SJSA1 (cell line): ENCODE results near the gene TMEM258. TPM values are rescaled to one million over a fixed set of nuclear protein-coding genes. Genes with fewer than 3 reads are reported as not detected.
A peak's percentile ranks its signal among the peaks of the same experiment; 100 is the strongest.

ENCODE experiments used
- DNase-seq, 2 experiments: peaks; one replicate each; pipeline ENCODE4 v3.0.0-alpha.2; 2015 to 2020; ENCODE audit warnings: low spot score in 2 of 2, low read depth in 1 of 2
- H3K27ac ChIP-seq: fragments of 250-450 bp; sonication (Bioruptor Pico); 2 replicates; pipeline ENCODE4 v1.5.1; 2020; ENCODE audit warnings: mild to moderate bottlenecking, moderate library complexity
- H3K27me3 ChIP-seq: fragments of 250-450 bp; sonication (Bioruptor Pico); replicated peaks from 2 replicates; pipeline ENCODE4 v1.5.1; 2020; ENCODE audit warnings: mild to moderate bottlenecking, moderate library complexity
- H3K36me3 ChIP-seq: fragments of 250-450 bp; sonication (Bioruptor Pico); 2 replicates; pipeline ENCODE4 v1.5.1; 2020; ENCODE audit warnings: mild to moderate bottlenecking
- H3K4me1 ChIP-seq: fragments of 250-450 bp; sonication (Bioruptor Pico); replicated peaks from 2 replicates; pipeline ENCODE4 v1.6.1; 2021; ENCODE audit warnings: mild to moderate bottlenecking
- H3K4me3 ChIP-seq: fragments of 250-450 bp; sonication (Bioruptor Pico); 2 replicates; pipeline ENCODE4 v1.5.1; 2020; ENCODE audit warnings: mild to moderate bottlenecking
- H3K9me3 ChIP-seq: fragments of 250-450 bp; sonication (Bioruptor Pico); replicated peaks from 2 replicates; pipeline ENCODE4 v1.5.1; 2020; ENCODE audit warnings: mild to moderate bottlenecking
- total RNA-seq: library from RNA; depleted of rRNA; stranded (reverse); fragments of >200 nt; shearing (Covaris generic); gene quantifications from 2 replicates; pipeline ENCODE4 v1.2.3, GENCODE V29; 2014

Gene TMEM258
- total RNA-seq, 1 experiment from 2014 or later, result 70.2 TPM

DNA sequence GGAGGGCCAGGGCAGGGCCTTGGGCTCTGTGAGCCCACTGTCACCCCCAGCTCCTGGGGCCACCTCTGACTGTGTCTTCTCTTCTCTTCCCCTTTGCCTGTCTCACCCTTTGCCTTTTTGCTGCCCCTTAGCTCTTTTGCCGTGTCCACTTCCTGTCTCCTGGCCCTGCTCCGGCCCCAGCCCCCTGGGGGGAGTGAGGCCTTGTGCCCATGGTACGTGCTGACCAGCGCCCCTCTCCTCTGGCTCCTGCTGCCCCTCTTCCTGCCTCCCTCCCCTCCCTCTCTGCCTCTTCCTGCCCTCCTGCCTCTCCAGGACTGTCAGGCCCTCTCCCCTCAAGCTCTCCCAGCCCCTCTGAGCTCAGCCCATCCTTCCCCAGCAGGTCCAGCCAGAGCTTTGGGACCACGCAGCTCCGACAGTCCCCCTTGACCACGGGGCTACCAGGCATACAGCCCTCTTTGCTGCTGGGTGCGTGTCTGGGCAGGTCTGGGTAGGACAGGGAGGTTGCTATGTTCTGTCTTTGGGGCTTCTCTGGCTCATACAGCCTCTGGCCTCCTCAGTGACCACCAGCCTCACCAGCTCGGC lies 11.7 kb downstream of the TMEM258 start:
- Histone ChIP-seq H3K4me1 (peaks cover 4% of the 10 kb centered on the region), H3K36me3 (peaks cover 37% of the 10 kb centered on the region), H3K9me3 (no peaks in the 10 kb centered on the region), H3K4me3 (no peak overlapping the region), H3K27ac (no peak overlapping the region), H3K27me3 (no peaks in the 10 kb centered on the region)
- no peak for DNase-seq

DNA sequence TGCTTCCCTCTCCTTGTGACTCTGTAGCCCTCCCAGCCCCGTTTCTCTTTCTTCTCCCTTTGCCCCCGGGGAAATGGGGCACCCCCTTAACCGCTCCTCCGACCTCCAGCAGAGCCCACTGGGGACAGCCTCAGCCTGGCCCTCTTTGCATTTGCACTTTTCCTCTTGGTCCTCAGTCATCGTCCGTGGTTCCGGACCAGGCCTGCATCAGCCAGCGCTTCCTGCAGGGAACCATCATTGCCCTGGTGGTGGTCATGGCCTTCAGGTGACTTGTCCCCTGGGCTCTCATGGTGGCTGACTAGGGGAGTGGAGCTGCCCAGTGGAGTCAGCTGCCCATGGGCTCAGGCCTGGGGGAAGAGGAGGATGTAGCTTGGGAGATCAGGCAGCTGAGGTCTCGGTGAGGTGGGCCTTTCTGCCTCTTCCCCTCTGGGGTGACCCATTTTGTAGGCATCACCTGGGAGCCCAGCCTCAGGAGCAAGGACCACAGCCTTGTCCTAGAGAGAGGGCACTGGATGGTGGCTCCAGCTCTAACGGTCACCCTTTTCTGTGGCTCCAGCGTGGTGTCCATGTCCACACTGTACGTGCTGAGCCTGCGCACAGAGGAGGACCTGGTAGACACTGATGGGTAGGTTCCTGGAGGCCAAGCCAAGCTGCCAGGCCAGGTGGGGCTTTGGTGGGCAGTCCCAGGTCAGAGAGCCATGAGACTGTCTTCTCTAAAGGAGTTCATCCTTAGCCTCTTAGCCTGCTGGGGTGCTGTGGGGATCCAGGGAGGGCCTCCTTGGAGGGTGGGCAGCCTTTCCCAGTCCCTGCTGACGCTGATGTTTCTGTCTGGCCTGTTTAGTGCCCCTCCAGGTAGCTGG lies 12.5 kb downstream of the TMEM258 start:
- no peak for DNase-seq
- peaks cover 4% of the 10 kb centered on the region for H3K4me1 ChIP-seq
- no peak overlapping the region for H3K27ac ChIP-seq
- no peaks in the 10 kb centered on the region for H3K9me3 ChIP-seq
- no peaks in the 10 kb centered on the region for H3K27me3 ChIP-seq
- H3K4me3 ChIP-seq, result no peak overlapping the region
- peaks cover 30% of the 10 kb centered on the region for H3K36me3 ChIP-seq

DNA sequence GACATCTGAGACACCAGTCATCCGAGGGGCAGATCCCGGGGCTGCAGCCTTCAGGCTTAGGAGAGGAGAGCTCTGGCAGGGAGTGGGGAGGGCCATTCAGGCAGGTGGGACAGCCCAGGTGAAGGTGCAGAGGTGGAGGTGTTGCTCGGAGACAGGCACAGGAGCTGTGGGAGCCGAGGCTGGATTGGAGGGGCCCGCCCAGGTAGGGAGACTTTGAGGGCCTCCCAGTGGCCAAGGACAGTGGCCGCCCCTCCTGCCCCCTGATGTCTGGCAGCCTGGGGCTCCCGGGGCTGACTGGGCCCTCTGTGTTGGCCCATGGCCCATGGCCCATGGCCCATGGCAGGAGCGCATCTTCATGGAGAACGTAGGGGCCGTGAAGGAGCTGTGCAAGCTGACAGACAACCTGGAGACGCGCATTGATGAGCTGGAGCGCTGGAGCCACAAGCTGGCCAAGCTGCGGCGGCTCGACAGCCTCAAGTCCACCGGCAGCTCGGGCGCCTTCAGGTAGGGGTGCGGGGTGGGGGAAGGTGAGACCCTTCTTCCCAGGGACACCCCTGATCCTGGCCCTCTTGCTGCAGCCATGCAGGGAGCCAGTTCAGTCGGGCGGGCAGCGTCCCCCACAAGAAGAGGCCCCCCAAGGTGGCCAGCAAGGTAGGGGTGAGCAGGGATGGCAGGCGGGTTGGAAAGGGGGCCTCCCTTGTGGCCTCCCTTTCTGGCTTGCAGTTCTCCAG lies 13.3 kb downstream of the TMEM258 start:
- Histone ChIP-seq H3K27me3 (no peaks in the 10 kb centered on the region), H3K36me3 (peaks cover 23% of the 10 kb centered on the region), H3K27ac (no peak overlapping the region), H3K9me3 (no peaks in the 10 kb centered on the region), H3K4me3 (no peak overlapping the region), H3K4me1 (peaks cover 2% of the 10 kb centered on the region)
- no peak for DNase-seq

DNA sequence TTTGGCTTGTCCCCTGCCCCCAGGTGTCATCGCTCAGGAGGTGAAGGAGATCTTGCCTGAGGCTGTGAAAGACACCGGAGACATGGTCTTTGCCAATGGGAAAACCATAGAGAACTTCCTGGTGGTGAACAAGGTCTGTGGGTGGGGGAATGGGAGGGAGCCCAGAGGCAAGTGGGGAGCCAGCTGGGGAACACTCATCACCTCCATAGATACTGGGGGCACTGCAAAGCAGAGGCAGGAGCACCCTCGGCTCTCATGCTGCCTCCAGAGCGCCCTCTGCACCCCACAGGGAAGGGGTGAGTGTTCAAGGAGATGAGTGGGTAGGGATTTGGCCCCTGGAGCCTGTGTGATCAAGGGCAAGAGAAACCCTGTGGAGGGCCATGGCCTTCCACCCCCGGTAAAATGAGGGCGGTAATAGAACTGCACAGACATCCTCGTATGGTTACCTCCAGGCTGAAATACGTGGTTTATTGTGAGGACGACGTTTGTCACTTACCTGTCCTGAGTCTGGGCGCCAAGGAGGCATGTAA lies 14.0 kb downstream of the TMEM258 start:
- H3K27ac ChIP-seq, result no peak overlapping the region
- no peaks in the 10 kb centered on the region for H3K27me3 ChIP-seq
- no peaks in the 10 kb centered on the region; the same call in 1 of the 2 replicates for H3K4me1 ChIP-seq
- no peak overlapping the region for H3K4me3 ChIP-seq
- H3K36me3 ChIP-seq, result peaks cover 17% of the 10 kb centered on the region; the same call in 1 of the 2 replicates
- no peak for DNase-seq
- H3K9me3 ChIP-seq, result no peaks in the 10 kb centered on the region

DNA sequence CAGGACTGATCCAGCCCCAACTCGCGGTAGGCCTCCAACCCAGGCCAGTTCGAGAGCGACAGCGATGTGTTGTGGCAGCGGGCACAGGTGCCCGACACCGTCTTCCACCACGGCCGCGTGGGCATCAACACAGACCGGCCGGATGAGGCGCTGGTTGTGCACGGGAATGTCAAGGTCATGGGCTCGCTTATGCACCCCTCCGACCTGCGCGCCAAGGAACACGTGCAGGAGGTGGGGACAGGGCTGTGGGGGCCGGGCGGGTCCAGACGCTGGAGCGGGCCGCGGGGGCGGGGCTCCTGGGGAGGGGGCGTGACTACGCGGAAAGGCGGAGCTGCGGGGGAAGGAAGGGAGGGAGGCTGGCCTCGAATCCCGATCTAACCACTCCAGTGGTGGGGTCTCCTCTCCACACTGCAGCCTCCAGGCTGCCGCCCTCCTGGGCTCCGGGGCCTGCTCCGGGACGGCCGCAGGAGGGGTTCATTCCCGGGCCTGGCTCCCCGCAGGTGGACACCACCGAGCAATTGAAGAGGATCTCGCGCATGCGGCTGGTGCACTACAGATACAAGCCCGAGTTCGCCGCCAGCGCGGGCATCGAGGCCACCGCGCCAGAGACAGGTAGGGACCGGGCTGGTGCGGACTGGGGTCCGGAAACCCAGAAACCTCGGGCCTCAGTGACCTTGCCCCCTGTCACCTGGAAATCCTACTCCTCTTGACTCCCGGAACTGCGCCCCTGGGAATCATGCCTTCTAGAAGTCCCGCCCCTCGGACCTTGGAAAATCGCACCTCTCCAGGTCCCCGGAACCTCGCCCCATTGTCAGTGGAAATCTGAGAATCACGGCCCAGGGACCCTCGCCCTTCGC lies 14.9 kb downstream of the TMEM258 start:
- H3K4me3 ChIP-seq, result no peak overlapping the region
- no peak overlapping the region for H3K27ac ChIP-seq
- H3K9me3 ChIP-seq, result no peaks in the 10 kb centered on the region
- no peaks in the 10 kb centered on the region for H3K4me1 ChIP-seq
- H3K36me3 ChIP-seq, result peaks cover 8% of the 10 kb centered on the region; the same call in 1 of the 2 replicates
- no peaks in the 10 kb centered on the region for H3K27me3 ChIP-seq
- DNase-seq, result no peak

DNA sequence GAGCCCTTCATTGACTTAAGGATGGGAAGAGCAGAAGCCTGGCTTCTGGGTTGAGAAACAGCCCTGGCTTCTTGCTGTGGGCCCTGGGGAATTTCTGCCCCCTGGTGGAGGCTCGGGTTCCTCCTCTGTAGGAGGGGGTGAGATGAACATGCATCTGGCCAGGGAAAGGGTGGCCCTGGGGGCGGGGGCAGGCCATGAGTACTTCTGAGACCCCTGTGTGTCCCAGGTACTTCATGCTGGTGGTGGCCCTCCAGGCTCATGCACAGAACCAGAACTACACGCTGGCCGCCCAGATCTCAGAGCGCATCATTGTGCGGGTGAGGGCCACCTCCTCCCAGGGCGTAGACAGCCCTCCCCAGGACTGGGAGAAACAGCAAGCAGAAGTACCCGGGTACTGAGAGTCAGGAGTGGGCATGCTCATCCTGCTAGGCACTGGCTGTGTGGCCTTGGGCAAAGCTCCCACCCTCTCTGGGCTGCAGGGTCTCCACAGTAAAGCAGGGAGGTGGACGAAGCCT lies 15.8 kb downstream of the TMEM258 start:
- H3K9me3 ChIP-seq, result no peaks in the 10 kb centered on the region
- H3K4me1 ChIP-seq, result no peaks in the 10 kb centered on the region
- peaks cover 2% of the 10 kb centered on the region; the same call in 1 of the 2 replicates for H3K36me3 ChIP-seq
- no peaks in the 10 kb centered on the region for H3K27me3 ChIP-seq
- no peak overlapping the region for H3K27ac ChIP-seq
- DNase-seq, result peak; percentile 50 to 82
- H3K4me3 ChIP-seq, result no peak overlapping the region

DNA sequence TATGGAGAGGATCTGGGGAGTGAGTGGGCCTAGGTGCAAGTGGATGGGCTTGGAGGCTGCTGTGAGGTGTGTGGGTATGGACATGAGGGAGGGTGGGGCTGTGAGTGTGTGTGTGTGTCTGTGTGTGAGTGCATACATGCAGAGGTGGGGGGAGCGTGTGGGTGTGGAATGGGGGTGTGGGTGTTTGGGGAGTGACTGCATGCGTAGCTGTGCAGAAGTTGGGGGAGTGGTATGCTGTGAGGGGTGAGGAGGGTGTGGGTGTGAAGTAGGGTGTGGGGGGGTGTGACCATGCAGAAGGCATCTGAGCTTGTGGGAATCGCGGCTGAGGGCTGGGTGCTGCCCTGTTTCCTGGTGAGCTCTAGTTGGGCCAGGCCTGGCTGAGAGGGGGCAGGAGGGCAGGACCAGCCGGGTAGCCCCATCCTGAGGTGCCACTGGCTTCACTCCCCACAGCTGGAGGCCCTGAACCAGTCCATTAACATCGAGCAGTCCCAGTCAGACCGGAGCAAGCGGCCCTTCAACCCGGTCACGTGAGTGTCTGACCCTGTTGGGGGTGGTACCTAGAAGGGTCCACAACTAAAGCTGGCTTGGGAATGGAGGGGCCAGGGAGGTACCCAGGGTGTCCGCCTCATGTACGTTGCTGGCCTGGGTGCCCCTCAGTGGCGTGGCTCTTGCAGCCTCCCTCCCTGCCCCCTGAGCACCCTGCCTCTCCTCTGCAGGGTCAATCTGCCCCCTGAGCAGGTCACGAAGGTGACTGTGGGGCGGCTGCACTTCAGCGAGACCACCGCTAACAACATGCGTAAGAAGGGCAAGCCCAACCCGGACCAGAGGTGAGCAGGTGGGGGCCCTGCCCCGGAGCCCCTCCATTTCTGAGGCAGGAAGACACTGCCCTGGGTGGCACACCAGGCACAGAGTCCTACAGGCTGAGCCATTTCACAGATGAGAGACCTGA lies 16.5 kb downstream of the TMEM258 start:
- no peaks in the 10 kb centered on the region; the same call in 1 of the 2 replicates for H3K36me3 ChIP-seq
- no peaks in the 10 kb centered on the region for H3K4me1 ChIP-seq
- no peak for DNase-seq
- H3K27me3 ChIP-seq, result no peaks in the 10 kb centered on the region
- H3K27ac ChIP-seq, result no peak overlapping the region
- H3K9me3 ChIP-seq, result no peaks in the 10 kb centered on the region
- no peak overlapping the region for H3K4me3 ChIP-seq

DNA sequence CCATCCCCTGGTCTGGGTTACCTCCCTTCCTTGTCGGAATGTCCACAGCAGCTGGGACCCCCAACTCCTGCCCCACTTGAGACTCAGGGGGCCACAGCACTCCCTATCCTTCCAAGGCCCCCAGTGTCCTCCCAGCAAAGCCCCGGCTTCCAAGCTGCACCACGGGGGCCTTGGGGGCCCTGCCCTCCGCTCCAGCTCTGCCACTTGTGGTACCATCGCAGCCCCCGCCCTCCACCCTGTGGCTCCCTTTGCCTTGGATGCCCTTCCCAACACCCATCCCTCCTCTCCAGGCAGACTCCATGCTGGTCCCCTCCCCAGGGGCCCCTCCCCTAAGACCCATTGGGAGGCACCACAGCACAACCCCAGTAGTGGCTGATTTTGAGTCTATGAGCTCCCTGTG lies 17.3 kb downstream of the TMEM258 start:
- no peaks in the 10 kb centered on the region; the same call in 1 of the 2 replicates for H3K36me3 ChIP-seq
- no peak for DNase-seq
- no peaks in the 10 kb centered on the region for H3K4me1 ChIP-seq
- no peak overlapping the region for H3K4me3 ChIP-seq
- no peaks in the 10 kb centered on the region for H3K9me3 ChIP-seq
- H3K27ac ChIP-seq, result no peak overlapping the region
- no peaks in the 10 kb centered on the region for H3K27me3 ChIP-seq

DNA sequence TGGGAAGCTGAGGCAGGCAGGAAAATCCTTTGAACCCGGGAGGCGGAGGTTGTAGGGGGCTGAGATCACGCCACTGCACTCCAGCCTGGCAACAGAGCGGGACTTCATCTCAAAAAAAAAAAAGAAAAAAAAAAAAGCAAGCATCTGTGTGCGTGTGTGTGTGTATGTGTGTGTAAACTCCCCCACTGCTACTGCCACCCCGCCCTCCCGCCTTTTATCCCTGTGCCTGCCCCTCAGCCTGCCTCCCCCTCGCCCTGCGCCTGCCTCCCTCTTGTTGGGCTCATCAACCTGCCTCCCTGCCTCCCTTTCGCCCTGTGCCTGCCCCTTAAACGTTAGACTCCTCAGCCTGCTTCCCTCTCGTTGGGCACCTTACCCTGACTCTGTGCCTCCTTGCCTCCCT lies 18.0 kb downstream of the TMEM258 start:
- no peak overlapping the region for H3K4me3 ChIP-seq
- H3K9me3 ChIP-seq, result no peaks in the 10 kb centered on the region
- H3K27me3 ChIP-seq, result no peaks in the 10 kb centered on the region

DNA sequence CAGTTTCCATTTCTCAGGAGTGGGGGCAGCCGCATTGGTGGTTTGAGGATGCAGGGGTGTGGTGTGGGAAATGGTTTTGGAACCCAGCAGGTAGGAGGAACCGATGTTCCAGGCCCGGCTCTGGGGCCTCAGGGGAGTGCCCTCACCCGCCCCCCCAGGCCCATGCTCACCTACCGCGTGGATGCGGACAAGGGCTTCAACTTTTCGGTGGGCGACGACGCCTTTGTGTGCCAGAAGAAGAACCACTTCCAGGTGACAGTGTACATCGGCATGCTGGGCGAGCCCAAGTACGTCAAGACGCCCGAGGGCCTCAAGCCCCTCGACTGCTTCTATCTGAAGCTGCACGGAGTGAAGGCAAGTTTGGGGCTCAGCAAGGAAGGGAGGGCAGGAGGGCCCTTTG lies 18.6 kb downstream of the TMEM258 start:
- Histone ChIP-seq H3K36me3 (no peaks in the 10 kb centered on the region; the same call in 1 of the 2 replicates), H3K27me3 (no peaks in the 10 kb centered on the region), H3K4me3 (no peak overlapping the region), H3K27ac (no peak overlapping the region), H3K4me1 (peaks cover 13% of the 10 kb centered on the region), H3K9me3 (no peaks in the 10 kb centered on the region)
- DNase-seq, result no peak

More for the DNA sequence above, 18.0 kb downstream of the TMEM258 start:
- DNase-seq, result no peak
- no peaks in the 10 kb centered on the region; the same call in 1 of the 2 replicates for H3K36me3 ChIP-seq
- H3K27ac ChIP-seq, result no peak overlapping the region
- H3K4me1 ChIP-seq, result peaks cover 7% of the 10 kb centered on the region

DNA sequence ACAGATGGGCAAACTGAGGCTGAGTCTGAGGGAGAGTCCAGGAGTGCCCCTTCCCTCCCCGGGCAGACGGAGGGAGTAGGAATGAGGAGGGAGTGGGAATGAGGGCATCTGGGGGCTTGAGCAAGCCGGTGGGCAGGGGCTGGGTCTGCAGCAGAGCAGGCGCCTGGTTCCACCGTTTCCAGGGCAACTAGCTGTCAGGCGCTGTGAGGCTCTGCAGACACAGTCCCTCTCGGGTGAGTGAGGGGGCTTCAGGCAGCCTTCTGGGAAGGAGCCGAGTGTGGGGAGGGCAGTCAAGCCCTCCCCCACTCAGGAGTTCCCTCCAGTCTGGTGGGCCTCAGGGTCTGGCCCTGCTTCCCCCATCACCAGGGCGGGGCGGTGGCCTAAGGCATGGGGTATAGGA lies 19.0 kb downstream of the TMEM258 start:
- no peak overlapping the region for H3K27ac ChIP-seq
- H3K27me3 ChIP-seq, result no peaks in the 10 kb centered on the region
- no peaks in the 10 kb centered on the region for H3K9me3 ChIP-seq
- DNase-seq, result no peak
- peaks cover 17% of the 10 kb centered on the region for H3K4me1 ChIP-seq
- H3K36me3 ChIP-seq, result no peaks in the 10 kb centered on the region; the same call in 1 of the 2 replicates
- no peak overlapping the region for H3K4me3 ChIP-seq

DNA sequence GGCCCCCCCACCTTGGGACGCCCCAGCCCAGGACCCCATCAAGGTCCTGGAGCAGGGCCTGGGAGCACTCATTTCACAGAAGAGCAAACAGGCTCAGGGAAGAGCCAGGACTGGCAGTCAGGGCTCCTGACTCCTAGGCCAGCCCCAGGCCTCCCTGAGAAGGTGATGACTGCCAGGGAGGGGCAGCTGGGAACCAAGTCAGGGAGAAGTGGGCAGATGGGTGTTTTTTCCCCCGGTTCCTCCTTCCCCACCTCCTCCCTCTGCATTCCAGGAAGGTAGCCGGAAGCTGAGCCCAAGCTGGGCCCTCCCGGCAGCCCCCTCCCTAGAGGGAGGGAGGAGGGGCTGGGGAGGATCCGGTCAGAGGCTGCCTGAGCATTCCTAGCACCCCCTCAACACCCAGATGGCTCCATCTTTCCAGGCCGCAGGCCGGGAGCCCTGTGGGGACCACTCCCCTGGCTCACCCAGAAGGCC lies 20.4 kb downstream of the TMEM258 start:
- Histone ChIP-seq H3K27me3 (no peaks in the 10 kb centered on the region), H3K4me3 (no peak overlapping the region), H3K36me3 (no peaks in the 10 kb centered on the region), H3K9me3 (no peaks in the 10 kb centered on the region), H3K27ac (no peak overlapping the region), H3K4me1 (peaks cover 18% of the 10 kb centered on the region)
- no peak for DNase-seq
